ENCODE measurements around the gene RPTOR.

RPTOR gene

DNA sequence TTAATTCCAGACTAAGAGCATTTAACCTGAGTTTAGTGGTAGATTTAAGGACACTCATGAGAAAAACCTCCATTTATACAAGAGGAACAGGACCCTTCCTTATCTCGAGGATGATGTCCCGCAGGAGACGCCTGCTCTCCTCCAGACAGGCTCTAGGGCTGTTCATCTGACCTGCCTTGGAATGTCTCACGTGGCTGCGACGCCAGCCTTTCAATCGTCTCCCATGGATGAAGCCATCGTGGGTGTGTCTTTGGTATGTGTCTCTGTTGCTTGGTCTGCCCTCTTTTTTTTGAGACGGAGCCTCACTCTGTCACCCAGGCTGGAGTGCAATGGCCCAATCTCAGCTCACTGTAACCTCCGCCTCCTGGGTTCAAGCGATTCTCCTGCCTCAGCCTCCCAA lies 463.5 kb downstream of the RPTOR start:
- no peak for DNase-seq

GRCh38 chr17:81009136-81009535 lies 464.5 kb downstream of the RPTOR start:
- DNase-seq, result no peak

- no peak for DNase-seq
Observed at GRCh38 chr17:81010935-81011334, 466.3 kb downstream of the RPTOR start.

GRCh38 chr17:81011951-81012350 lies 467.3 kb downstream of the RPTOR start:
- peak; percentile 36 for DNase-seq

GRCh38 chr17:81012574-81013447 lies 468.2 kb downstream of the RPTOR start:
- no peak for DNase-seq

DNA sequence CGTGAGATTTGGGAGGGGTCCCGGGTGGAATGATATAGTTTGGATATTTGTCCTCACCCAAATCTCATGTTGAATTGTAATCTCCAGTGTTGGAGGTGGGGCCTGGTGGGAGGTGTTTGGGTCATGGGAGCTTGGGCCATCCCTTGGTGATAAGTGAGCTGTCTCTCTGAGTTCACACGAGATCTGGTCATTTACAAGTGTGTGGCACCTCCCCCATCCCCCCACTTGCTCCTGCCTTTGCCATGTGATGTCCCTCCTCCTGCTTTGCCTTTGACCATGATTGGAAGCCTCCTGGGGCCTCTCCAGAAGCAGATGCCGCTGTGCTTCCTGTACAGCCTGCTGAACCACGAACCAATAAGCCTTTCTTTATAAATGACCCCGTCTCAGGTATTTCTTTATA lies 469.0 kb downstream of the RPTOR start:
- DNase-seq, result no peak

GRCh38 chr17:81015136-81015535 lies 470.5 kb downstream of the RPTOR start:
- no peak for DNase-seq

All from fibroblast of skin of scalp (primary cell).